Measurements from ENCODE around the gene HELZ.
"Not testable (repeated sequence)": the region's sequence is repeated elsewhere in the genome, so short reads cannot be mapped to it uniquely, and the experiment has no call there.

Gene HELZ

DNA sequence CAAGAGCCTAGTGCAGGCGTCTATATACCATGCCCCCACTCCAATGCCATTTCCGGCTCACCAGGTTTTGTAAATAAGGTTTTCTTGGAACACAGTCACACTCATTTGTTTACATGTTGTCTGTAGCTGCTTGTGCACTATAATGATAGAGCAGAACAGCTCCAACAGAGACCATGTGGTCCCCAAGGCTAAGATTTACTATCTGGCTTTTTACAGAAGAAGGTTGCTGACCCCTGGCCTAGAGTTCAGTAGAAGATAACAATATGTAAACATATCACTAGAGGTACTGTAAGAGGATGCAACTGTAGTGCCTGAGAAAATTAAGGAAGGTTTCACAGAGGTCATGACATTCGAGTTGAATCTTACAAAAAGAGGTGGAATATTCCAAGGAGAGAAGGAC lies 134.4 kb downstream of the HELZ start:
- no peak for DNase-seq

DNA sequence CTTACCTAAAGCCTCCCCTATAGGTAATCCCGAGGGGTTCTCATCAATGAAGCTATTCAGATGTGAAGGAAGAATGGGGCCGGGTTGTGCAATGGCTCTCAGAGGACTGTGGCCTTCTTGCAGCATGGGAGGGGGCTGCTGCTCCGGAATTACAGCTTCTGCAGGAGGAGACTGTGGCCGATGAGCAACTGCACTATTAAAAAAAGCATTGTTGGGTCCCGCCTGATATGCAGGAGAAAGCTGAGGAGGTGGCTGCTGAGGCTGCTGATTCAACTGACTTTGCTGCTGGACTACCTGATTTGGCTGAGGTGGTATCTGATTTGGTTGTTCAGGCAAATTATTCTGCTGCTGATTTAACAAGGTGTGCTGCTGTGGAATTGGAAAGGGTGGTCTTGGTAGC lies 135.9 kb downstream of the HELZ start:
- no peak for DNase-seq

DNA sequence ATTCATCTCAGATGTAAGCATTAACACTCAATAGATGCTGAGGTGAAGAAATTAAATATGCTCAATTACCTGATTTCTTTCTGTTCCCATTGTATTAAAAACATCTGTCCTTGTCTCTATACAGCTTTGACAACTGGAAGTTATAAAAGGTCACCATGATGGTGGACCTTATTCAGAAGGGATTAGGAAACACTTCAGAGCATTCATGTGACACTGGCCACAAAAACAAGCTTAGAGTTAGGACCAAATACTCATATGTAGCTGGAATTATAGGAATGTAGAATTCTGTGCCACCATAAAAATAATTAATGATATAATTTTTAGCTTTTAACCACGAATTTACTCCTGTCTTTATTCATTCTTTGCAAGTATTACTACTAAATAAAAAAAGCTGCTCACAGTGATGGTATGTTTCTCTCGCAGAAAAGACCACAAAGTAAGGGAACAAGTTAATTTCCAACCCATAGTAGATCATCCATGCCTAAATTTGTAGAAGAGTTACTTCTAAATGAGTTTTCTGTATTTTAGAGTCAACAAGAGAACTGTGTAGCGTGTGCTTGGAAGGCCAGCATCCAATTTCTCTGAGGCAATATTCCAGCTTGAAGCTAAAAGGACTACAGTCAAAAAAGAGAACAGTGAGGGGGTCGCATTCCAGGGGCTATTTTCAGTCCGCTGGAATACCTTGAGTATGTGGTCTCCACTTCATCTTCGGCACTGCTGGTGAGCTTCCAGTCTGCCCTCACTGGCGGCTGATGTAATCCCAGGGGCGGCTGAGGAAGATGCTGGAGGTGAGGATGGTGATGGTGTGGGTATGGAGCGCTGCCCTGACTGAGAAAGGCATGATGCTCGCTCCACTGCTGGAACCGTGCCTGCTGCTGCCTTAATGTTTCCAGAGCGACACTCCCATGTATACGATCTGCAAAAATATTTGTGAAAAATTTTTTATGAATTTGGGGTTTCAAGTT lies 136.9 kb downstream of the HELZ start:
- no peak for DNase-seq

DNA sequence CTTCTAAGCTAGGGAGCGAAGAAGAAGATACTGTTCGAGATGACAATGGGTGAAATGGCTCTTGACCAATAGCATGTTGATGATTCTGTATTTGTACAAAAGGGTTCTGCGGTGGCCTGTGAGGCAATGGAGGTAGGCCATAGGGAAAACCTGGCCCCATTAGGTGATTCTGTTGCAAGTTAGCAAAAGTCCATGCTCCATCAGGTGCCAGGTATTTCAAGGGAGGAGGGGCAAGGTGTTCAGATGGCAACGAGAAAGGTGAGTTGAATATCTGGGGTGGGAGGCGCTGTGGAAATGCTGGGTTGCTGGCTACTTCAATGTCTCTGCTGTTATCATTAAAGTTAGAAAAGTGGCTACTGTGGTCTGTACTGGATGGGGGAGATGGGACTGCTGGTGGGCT lies 137.8 kb downstream of the HELZ start:
- no peak for DNase-seq

DNA sequence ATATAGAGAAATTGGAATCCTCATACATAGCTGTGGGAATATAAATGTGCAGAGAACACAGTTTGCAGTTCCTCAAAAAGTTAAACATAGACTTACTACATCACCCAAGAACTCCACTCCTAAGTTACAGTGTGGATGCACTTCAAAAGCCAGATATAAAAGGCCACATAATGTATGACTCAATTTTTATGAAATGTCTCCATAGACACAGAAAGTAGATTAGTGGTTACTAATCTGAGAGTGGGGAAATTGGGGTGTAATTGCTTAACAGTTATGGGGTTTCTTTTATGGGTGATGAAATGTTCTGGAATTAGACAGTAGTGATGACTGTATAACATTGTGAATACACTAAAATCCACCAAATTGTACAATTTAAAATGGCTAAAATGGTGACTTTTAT lies 139.8 kb downstream of the HELZ start:
- DNase-seq: no peak

DNA sequence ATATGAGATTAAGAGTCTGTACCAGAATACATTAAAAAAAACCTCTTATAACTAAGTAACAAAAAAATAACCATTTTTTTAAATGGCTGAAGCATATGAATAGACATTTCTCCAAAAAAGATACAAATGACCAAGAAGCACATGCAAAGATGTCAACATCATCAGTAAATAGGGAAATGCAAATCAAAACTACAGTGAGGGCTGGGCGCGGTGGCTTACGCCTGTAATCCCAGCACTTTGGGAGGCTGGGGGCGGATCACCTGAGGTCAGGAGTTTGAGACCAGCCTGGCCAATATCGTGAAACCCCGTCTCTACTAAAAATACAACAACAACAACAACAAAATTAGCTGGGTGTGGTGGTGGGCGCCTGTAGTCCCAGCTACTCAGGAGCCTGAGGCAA lies 140.4 kb downstream of the HELZ start:
- not testable (repeated sequence) for DNase-seq

DNA sequence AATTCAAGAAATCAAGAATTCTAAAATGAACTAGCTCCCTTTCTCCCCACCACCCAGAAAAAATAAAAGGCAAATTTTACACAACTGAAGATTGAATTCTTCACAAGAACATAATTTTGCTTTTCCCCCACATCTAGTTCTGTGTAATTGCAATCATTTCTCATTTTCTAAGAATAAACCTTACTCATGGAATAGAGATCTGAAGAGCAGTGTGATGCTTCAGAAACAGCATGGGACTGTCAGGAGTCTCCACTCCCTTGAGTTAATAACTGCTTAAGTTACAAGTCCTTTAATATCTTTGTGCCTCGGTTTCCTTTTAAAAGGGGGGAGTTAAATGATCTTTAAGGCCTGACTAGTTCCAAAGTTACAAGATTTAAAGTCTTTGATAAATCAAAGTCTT lies 147.0 kb downstream of the HELZ start:
- DNase-seq: no peak

DNA sequence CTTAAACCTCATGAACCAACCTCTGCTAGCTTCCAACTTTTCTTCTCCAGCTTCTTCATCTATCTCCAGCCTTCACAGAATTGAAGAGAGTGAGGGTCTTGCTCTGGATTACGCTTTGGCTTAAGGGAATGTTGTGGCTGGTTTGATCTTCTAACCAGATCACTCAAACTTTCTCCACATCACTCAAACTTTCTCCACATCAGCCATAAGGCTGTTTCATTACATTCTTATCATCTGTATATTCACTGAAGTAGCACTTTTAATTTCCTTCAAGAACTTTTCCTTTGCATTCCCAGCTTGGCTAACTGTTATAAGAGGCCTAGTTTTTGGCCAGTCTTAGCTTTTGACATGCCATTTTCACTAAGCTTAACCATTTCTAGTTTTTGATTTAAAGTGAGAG lies 148.4 kb downstream of the HELZ start:
- DNase-seq: no peak

DNA sequence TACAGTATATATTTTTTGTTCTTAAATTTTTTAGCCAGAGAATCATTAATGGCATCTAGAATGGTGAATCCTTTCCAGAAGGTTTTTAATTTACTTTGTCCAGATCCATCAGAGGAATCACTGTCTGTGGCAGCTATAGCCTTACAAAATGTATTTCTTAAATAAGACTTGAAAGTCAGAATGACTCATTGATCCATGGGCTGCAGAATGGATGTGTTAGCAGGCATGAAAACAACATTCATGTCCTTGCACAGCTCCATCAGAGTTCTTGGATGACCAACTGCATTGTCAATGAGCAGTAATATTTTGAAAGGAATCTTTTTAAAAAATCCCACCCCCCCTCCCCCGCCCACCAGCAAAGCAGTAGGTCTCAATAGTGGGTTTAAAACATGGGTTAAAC lies 149.2 kb downstream of the HELZ start:
- no peak for DNase-seq

DNA sequence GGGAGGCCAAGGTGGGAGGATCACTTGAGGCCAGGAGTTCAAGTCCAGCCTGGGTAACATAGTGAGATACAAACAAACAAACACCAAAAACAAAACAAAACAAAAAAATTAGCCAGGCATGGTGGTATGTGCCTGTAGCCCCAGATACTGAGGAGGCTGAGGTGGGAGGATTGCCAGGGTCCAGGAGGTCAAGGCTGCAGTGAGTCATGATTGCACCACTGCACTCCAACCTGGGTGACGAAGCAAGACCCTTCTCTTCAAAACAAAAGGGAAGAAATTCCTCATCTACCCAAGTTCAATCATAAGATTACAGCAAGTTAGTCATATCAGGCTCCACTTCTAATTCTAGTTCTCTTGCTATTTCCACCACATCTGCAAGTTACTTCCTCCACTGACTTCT lies 149.7 kb downstream of the HELZ start:
- DNase-seq: not testable (repeated sequence)

DNA sequence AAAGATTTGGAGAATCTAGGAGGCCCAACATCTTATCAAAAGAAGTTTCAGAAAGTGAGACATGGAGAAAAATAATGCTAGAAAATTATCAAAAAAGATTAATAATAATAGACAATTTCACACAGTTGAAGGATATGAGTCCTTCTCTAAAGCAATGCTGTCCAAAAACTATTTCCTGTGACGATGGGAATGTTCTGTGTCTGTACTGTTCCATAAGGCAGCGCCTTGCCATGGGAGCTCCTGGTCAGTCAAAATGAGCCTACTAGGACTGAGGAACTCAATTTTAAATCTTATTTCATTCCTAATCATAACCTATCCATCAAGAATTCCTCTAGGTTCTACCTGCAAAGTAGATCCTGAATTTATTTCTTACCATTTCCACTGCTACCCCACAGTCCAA lies 151.6 kb downstream of the HELZ start:
- no peak for DNase-seq

DNA sequence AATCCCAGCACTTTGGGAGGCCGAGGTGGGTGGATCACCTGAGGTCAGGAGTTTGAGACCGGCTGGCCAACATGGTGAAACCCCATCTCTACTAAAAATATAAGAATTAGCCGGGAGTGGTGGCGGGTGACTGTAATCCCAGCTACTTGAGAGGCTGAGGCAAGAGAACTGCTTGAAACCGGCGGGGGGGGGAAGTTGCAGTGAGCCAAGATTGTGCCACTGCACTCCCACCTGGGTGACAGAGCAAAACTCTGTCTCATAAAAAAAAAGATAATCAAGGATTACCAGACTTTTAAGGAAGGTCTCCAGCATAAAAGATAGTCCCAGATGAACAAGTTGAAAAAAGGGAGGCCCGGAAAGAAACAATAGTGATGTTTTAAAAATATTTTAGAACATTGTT lies 152.3 kb downstream of the HELZ start:
- DNase-seq: not testable (repeated sequence)

DNA sequence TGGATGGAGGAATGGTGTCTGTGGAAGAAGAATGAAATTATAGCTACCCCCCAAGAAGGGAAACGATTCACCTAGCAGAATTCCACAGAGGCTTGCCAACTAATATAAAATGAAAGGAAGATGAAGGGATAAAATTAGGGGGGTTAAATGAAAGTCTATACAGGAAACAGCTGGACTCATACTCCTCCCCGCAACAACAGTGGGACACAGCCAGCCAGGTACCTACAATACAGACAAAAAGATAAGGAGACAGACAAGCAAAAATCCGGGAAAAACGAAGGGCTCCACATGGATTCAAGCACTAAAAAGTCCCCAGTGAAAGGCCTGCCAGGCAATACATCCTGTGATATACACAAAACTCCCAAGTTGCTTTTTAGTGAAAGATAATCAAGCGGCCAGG lies 152.7 kb downstream of the HELZ start:
- no peak for DNase-seq

DNA sequence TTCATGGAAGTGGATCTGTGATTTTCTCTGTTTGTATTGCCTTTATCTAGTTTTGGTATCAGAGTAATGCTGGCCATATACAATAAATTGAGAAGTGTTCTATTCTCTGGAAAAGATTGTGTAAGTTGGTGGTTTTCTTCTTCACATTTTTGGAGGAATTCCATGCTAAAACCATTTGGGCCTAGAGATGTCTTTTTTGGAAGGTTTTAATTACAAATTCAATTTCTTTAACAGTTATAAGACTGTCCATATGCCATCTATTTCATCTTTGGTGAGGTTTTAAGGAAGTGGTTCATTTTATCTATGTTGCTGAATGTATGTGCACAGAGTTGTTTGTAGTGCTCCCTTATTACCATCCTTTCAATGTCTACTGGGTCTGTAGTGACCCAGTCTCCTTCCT lies 154.7 kb downstream of the HELZ start:
- no peak for DNase-seq

DNA sequence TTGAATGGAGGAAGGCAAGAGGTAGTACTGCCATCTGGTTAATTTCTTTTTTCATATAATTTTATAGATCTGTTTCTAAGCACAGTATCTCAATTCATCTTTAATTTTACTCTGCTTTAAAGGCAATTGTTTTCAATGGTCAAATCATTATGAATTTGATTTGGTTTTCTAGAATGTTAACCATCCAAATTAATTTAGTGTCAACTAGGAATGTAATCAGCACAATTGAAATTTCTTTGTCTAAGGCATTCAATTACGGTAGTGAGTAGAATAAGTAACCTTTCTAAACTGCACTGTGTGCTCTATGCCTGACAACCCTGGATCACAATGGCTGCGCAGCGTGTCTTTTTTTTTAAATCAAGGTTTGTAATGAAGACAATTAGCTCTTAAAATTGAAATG lies 156.4 kb downstream of the HELZ start:
- DNase-seq: no peak

DNA sequence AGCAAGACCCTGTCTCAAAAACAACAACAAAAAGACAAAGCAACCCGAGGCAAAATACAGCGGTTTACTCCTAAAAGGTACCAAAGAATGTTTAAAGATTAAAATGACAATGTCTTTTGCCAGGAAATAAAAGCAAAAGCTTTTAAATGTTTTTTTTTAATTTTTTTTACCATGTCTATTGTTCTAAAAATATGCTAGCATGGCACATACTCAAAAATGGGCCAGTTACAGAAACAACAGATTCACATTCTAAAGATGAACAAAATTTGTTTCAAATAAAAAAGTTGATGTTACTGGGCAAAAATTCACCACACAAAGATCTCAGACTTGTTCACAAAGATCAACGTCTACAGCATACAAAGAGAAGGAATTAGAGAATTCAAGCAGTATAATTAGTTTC lies 159.6 kb downstream of the HELZ start:
- no peak for DNase-seq

DNA sequence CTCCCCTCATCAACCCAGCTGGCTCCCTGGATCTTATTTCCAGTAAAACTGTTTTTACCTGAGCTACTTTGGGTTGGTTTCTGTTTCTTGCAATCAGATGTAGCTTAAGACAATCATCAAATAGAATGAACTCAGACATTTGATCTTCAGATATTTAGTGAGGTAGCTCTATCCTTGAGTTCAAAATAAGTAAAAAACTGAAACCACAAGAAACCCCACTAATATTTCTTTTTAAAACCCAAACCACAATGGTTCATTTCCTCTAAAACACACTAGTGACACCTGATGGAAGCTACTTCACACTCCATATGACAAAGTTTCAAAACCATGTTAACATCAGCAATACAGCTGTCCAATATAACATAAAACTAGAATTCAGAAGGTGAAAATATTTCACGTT lies 162.9 kb downstream of the HELZ start:
- DNase-seq: no peak

DNA sequence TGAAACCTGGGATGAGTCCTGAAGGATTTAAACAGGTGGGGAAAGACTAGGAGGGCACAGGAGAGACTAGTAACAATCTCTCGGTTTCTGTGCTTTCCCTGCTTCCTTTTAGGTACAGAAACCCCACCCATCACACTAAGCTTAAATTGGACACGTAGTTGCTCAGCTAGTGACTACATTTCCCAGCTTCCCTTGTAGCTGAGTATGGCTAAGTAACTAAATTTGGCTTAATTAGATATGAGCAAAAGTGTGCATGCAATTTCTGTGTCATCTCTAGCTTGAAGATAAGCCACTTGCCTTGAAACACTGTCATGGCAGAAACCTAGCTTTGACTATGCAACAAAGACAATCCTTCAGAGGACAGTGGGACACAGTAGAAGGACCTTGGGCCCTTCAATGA lies 164.2 kb downstream of the HELZ start:
- DNase-seq: no peak

DNA sequence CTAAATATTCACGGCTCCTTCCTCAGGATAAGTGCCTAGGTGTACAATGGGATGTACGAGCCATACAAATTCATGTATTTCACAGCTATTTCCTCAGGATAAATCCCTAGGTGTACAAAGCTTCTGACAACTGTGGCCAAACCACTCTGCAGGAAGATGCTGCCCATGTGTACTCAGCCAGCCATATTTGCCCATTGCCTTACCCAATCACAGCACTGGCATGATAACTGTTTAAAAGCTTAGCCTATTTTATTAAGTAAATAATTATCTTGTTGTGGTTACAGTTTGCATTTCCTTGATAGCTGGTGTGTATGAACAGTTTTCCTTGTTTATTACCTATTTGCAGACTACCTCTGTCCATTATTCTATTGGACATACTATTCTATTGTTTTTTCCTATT lies 165.5 kb downstream of the HELZ start:
- DNase-seq: no peak

DNA sequence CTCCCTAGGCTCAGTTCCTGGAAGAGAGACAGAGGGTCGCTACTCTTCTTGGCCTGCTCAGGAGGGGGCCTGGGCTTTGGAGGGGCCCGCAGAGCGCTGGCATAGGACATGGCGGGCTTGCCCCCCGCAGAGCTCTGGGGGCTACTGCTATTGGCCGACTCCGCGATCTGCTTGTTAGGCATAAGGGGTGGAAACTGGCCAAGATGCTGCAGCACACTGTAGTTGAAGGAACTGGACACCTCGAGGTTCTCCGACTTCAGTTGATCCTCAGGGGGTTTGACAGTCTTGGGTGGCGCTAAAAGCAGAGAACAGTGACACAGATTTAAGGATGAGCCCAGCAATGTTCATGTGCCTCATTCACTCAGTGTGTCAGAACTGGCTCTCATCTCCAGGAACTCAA lies 166.7 kb downstream of the HELZ start:
- no peak for DNase-seq

DNA sequence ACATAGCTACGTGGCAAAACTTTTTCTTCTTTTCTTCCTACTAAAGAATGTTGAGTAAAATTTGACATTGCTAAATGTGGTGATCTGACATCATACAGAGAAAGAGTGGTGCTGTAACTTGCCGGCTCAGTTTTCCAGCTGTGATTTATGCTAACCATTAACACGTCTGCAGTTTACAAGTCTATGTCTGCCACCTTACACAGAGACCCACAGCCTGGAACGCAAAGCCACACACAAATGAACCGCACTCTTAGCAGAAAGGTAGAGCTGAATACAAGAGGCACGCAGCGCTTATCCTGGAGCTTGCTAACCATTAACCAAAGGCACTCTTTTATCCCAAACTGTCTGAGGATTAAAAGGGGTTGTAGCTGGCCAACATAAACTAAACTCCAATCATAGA lies 168.7 kb downstream of the HELZ start:
- no peak for DNase-seq

DNA sequence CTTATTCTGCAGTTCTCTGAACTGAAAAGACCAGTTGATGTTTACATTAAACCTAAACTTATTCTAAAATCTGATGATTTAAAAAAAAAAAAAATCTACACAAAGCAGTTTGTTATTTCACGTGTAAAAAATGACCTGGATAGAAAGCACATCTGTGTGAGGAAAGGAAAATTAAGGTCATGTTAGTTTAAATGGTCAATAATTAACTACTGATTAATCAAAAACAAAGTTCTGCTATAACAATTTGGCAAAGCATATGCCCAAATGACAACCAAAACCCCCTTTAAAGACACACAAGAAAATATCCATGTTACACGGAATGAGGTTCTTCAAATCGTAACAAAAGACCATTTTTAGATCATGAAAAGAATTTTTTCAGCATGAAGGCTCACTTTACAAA lies 170.2 kb downstream of the HELZ start:
- no peak for DNase-seq

DNA sequence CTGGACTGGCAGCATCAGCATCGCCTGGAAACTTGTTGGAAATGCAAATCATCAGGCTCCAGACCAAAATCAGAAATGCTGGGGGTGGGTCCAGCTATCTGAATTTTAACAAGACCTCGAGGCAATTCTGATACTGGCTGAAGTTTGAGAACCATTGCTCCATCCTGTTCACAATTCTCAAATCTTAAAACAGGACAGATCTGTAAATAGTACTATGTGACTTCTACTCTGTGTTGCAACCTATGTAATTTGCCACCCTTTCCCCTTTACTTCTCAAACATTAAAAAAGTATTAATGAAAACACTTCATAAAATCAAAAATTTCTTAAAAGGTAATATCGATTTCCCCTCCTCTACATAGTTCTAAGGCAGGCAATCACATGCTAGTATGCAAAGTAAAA lies 172.1 kb downstream of the HELZ start:
- no peak for DNase-seq

DNA sequence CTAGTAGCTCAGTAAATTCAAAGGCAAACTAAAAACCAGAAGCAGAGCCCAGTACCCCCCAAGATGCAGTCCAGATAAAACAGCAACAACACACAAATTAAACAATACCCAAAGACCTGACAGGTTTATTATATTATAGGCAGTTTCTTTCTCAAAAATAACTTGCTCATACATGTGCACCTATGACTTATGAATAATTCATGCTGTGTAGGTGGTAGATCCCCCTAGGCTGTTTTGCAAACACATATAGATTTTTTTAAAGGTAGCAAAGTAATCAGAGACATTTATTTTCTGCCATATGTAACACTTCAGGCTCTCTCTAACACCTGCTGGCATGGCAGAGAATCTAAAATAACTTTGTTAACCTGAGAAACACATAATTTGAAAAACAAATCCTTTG lies 173.4 kb downstream of the HELZ start:
- no peak for DNase-seq

DNA sequence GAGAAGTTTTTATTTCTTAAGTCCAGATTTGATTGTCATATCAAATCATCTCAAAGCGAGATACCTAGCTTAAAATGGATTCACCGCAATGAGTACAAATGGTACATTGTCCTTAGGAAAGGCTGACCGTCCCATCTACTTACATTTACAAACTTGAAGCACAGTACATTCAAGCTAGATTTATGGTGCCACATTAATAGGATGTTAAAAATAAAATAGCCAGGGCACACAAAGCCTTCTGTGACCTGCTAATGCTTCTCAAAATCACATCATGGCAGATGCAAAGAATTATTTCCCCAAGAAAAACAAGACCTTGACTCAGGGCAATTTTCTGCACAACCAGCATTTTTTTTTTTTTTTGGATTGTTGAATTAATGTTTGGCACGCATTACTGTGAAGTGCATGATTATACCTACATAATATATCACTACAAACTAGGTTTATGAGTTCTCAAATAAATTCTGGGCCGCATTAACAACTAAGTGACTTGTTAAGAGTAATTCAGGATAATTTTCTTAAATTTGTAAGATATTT lies 175.3 kb downstream of the HELZ start:
- DNase-seq: no peak
